HepG2 (cell line): Measurements from ENCODE around the gene COLEC12. TPM values are rescaled to one million over a fixed set of nuclear protein-coding genes. Genes with fewer than 3 reads are reported as not detected.

ENCODE experiments used
- BRF2 ChIP-seq: sonication (generic); formaldehyde crosslinking; IDR thresholded peaks from 2 replicates; pipeline ENCODE4 v1.8.1; 2022; ENCODE audit warnings: mild to moderate bottlenecking, missing genetic modification reagents
- HOXA3 ChIP-seq: sonication (generic); formaldehyde crosslinking; IDR thresholded peaks from 2 replicates; pipeline ENCODE4 v1.5.0; 2020; ENCODE audit warnings: missing genetic modification reagents
- MAZ ChIP-seq, 2 experiments: sonication (generic) in 1 of 2; formaldehyde crosslinking in 1 of 2; IDR thresholded peaks; 2 replicates each; pipeline versions ENCODE4 v1.5.0 to v1.6.1; 2012 to 2020; ENCODE audit warnings: low read depth in 2 of 2, mild to moderate bottlenecking in 2 of 2, borderline replicate concordance in 1 of 2, improper control_type of control experiment in 1 of 2, low read length in 1 of 2, missing genetic modification reagents in 1 of 2, moderate library complexity in 1 of 2
- TFDP1 ChIP-seq: IDR thresholded peaks from 2 replicates; pipeline ENCODE4 v1.6.1; 2016; ENCODE audit warnings: missing compliant biosample characterization, missing genetic modification reagents, borderline replicate concordance
- polyA plus RNA-seq, 8 experiments: library from polyadenylated mRNA; depleted of rRNA in 3 of 8; stranded (reverse) in 7 of 8; unstranded in 1 of 8; fragments of >200 nt; fragmentation: Illumina TruSeq in 4 of 8; extraction: Trizol in 4 of 8; gene quantifications; 2 replicates each; pipeline versions ENCODE4 v1.2.1 to v1.2.3, GENCODE V29; 2011 to 2016; ENCODE audit warnings: low read depth in 4 of 8, missing spikeins in 1 of 8, mixed read lengths in 1 of 8; ENCODE audit not compliant: insufficient read depth in 1 of 8
- total RNA-seq, 5 experiments: library from RNA; depleted of rRNA; stranded (reverse); fragments of >200 nt; fragmentation: Illumina TruSeq; extraction: Trizol; gene quantifications; 2 replicates each; pipeline ENCODE4 v1.2.3, GENCODE V29; 2016; ENCODE audit warnings: low read depth in 1 of 5
- TF ChIP-seq, protein P1 (sequence below): sonication (generic); formaldehyde crosslinking; IDR thresholded peaks from 2 replicates; pipeline ENCODE4 v1.5.1; 2020; ENCODE audit warnings: mild to moderate bottlenecking, missing genetic modification reagents, borderline replicate concordance
- TF ChIP-seq, protein P2 (sequence below): sonication (generic); formaldehyde crosslinking; IDR thresholded peaks from 2 replicates; pipeline ENCODE4 v1.4.0; 2020; ENCODE audit warnings: mild to moderate bottlenecking, missing genetic modification reagents

COLEC12 gene
- total and polyA plus RNA-seq, 2 of the 13 experiments (the other 11 are each of a cell fraction or from before 2014, with no cell fraction given): 0.02 to 0.11 TPM

DNA sequence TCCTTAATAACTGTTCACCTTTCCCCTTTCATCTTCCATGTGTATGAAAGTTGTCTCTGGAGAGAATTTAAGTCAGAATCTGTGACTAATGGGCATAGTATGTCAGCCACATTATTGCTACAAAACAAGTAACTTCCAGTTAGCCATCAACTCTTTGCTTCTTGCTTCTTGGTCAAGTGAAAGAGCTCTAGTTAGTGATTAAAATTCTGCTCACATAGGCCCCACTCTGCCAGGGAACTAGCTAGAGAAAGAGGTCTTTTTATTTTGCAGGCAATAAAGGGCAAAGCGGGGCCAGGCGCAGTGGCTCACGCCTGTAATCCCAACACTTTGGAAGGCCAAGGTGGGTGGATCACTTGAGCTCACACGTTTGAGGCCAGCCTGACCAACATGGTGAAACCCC, 64.6 kb downstream of the COLEC12 start (continued):
- TF ChIP-seq MAZ (IDR thresholded peaks at IDR 0.05; ENCODE audit: borderline replicate concordance, low read depth, low read length) (no peak), MAZ (CRISPR knock-in tag; IDR thresholded peaks at IDR 0.05; ENCODE audit: low read depth) (no peak), TFDP1 (CRISPR knock-in tag) (no peak), BRF2 (CRISPR knock-in tag) (no peak), HOXA3 (no peak)
- TF ChIP-seq, protein P1, sequence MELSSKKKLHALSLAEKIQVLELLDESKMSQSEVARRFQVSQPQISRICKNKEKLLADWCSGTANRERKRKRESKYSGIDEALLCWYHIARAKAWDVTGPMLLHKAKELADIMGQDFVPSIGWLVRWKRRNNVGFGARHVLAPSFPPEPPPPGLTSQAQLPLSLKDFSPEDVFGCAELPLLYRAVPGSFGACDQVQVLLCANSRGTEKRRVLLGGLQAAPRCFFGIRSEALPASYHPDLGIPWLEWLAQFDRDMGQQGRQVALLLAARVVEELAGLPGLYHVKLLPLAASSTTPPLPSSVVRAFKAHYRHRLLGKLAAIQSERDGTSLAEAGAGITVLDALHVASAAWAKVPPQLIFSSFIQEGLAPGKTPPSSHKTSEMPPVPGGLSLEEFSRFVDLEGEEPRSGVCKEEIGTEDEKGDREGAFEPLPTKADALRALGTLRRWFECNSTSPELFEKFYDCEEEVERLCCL (CRISPR knock-in tag): no peak
- TF ChIP-seq, protein P2, sequence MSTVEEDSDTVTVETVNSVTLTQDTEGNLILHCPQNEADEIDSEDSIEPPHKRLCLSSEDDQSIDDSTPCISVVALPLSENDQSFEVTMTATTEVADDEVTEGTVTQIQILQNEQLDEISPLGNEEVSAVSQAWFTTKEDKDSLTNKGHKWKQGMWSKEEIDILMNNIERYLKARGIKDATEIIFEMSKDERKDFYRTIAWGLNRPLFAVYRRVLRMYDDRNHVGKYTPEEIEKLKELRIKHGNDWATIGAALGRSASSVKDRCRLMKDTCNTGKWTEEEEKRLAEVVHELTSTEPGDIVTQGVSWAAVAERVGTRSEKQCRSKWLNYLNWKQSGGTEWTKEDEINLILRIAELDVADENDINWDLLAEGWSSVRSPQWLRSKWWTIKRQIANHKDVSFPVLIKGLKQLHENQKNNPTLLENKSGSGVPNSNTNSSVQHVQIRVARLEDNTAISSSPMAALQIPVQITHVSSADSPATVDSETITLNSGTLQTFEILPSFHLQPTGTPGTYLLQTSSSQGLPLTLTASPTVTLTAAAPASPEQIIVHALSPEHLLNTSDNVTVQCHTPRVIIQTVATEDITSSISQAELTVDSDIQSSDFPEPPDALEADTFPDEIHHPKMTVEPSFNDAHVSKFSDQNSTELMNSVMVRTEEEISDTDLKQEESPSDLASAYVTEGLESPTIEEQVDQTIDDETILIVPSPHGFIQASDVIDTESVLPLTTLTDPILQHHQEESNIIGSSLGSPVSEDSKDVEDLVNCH: no peak
